Panc1 (cell line): ENCODE data around the gene TTC27. TPM values are rescaled to one million over a fixed set of nuclear protein-coding genes. Genes with fewer than 3 reads are reported as not detected.

Source experiments
- ATAC-seq: fragments of 200-7000 bp; cut with Tn5 transposase; 2 replicates; pipeline ENCODE4 v1.9.1; 2020; ENCODE audit warnings: mild to moderate bottlenecking, moderate library complexity
- Bru-seq: library from RNA; stranded (reverse); fragments of 400-500 nt; gene quantifications from one replicate; lab custom pipeline; 2021; lab: Mats Ljungman, UMichigan
- BruChase-seq, 2 experiments: library from RNA; stranded (reverse); fragments of 400-500 nt; gene quantifications; one replicate each; lab custom pipeline; 2021; lab: Mats Ljungman, UMichigan
- BruUV-seq: library from RNA; stranded (reverse); fragments of 400-500 nt; replicated peaks from 2 replicates; lab custom pipeline; 2021; lab: Mats Ljungman, UMichigan
- CTCF ChIA-PET: fragments of 300-600 bp; sonication (Branson Sonifier 250); formaldehyde crosslinking; loops from one replicate; lab custom pipeline; 2022; ENCODE audit warnings: antibody characterized with exemption; lab: Charles Lee
- POLR2A ChIA-PET: fragments of 300-600 bp; sonication (Branson Sonifier 250); formaldehyde crosslinking; loops from one replicate; lab custom pipeline; 2022; ENCODE audit warnings: antibody characterized with exemption; lab: Charles Lee
- DNase-seq: peaks from one replicate; pipeline ENCODE4 v3.0.0-alpha.2; 2010; ENCODE audit warnings: low read depth, low spot score
- H3K27ac ChIP-seq: 2 replicates; pipeline ENCODE4 v1.5.1; 2011; ENCODE audit warnings: mild to moderate bottlenecking, low read length, inconsistent platforms
- H3K27me3 ChIP-seq: fragments of 200-500 bp; sonication (Bioruptor generic); 2 replicates; pipeline ENCODE4 v1.6.0; 2014; ENCODE audit warnings: low read length, inconsistent platforms; ENCODE audit not compliant: control insufficient read depth, insufficient read depth
- H3K36me3 ChIP-seq: fragments of 200-500 bp; sonication (Bioruptor generic); 2 replicates; pipeline ENCODE4 v1.5.1; 2014; ENCODE audit warnings: inconsistent platforms, mild to moderate bottlenecking, low read length, moderate library complexity; ENCODE audit not compliant: control insufficient read depth, insufficient read depth
- H3K4me1 ChIP-seq: 2 replicates; pipeline ENCODE4 v1.5.1; 2011; ENCODE audit warnings: inconsistent platforms, mild to moderate bottlenecking, low read length, moderate library complexity; ENCODE audit not compliant: control insufficient read depth, insufficient read depth
- H3K4me3 ChIP-seq, 2 experiments: 2 replicates each; pipeline ENCODE4 v1.5.1; 2011 to 2012; ENCODE audit warnings: low read depth in 2 of 2, low read length in 2 of 2, mild to moderate bottlenecking in 2 of 2, inconsistent platforms in 1 of 2, moderate library complexity in 1 of 2
- H3K9me3 ChIP-seq: fragments of 200-500 bp; sonication (Bioruptor generic); 2 replicates; pipeline ENCODE4 v1.5.1; 2014; ENCODE audit warnings: low read depth, mild to moderate bottlenecking, inconsistent platforms, low read length, moderate library complexity; ENCODE audit not compliant: control insufficient read depth, insufficient read depth
- POLR2AphosphoS5 ChIP-seq: IDR thresholded peaks from 2 replicates; pipeline ENCODE4 v1.6.1; 2012; ENCODE audit warnings: mild to moderate bottlenecking, low read depth, low read length, moderate library complexity
- SIN3A ChIP-seq: IDR thresholded peaks from 2 replicates; pipeline ENCODE4 v1.6.1; 2012; ENCODE audit warnings: low read depth, mild to moderate bottlenecking, low read length, moderate library complexity, borderline replicate concordance; ENCODE audit not compliant: insufficient read depth
- TCF7L2 ChIP-seq: IDR thresholded peaks from 2 replicates; pipeline ENCODE4 v1.6.1; 2011; ENCODE audit warnings: mild to moderate bottlenecking, low read depth, low read length, inconsistent platforms
- in situ Hi-C: cut with HindIII; loops from 2 replicates; pipeline ENCODE4 v1.10.0; 2016; ENCODE audit warnings: low sequenced_read_pairs, low pct_unique_long_range_greater_than_20kb
- intact Hi-C: fragments of 100-400 bp; cut with micrococcal nuclease; formaldehyde crosslinking; loops from one replicate; pipeline ENCODE4 v1.10.0; 2022; ENCODE audit not compliant: unreplicated experiment
- long read RNA-seq: library from polyadenylated mRNA; unstranded; transcript quantifications from one replicate; pipeline ENCODE4 v2.0.0, GENCODE V29; 2021; ENCODE audit not compliant: unreplicated experiment
- polyA plus RNA-seq: library from polyadenylated mRNA; unstranded; fragments of >200 nt; gene quantifications from one replicate; pipeline ENCODE4 v1.2.1, GENCODE V29; 2012; ENCODE audit warnings: missing spikeins; ENCODE audit not compliant: insufficient read length
- total RNA-seq: library from RNA; stranded (reverse); gene quantifications from one replicate; pipeline ENCODE4 v1.2.1, GENCODE V29; 2021; ENCODE audit not compliant: unreplicated experiment
- TF ChIP-seq, protein P1 (sequence below): fragments of 450-650 bp; IDR thresholded peaks from 2 replicates; pipeline ENCODE4 v1.5.1; 2017; ENCODE audit warnings: mild to moderate bottlenecking
- TF ChIP-seq, protein P2 (sequence below), 2 experiments: IDR thresholded peaks; 2 replicates each; pipeline ENCODE4 v1.6.1; 2011 to 2012; ENCODE audit warnings: low read depth in 2 of 2, control low read depth in 1 of 2, low read length in 1 of 2, mild to moderate bottlenecking in 1 of 2, moderate library complexity in 1 of 2; ENCODE audit not compliant: insufficient read depth in 1 of 2

The TTC27 gene
- 24.7 TPM for total RNA-seq
- polyA plus RNA-seq = 10.8 TPM
- Bru-seq, nascent RNA = percentile 72 among the genes with signal in this experiment
- percentile 60 among the genes with signal in this experiment for BruChase-seq, experiment 1, labeled RNA remaining after a 2-hour chase
- BruChase-seq, experiment 2, labeled RNA remaining after a 6-hour chase = percentile 63 among the genes with signal in this experiment
- long read RNA-seq, transcript TTC27-201 (20 exons, 2,876 nt) = major isoform, 47 of 101 reads
- long read RNA-seq, partial matches to known transcripts = 37 of 101 reads
- long read RNA-seq, other reads (novel, unspliced or antisense) = 17 of 101 reads

- TF ChIP-seq POLR2AphosphoS5 (peak; percentile 89), TCF7L2 (no peak), SIN3A (peak; percentile 96)
- TF ChIP-seq, protein P1, sequence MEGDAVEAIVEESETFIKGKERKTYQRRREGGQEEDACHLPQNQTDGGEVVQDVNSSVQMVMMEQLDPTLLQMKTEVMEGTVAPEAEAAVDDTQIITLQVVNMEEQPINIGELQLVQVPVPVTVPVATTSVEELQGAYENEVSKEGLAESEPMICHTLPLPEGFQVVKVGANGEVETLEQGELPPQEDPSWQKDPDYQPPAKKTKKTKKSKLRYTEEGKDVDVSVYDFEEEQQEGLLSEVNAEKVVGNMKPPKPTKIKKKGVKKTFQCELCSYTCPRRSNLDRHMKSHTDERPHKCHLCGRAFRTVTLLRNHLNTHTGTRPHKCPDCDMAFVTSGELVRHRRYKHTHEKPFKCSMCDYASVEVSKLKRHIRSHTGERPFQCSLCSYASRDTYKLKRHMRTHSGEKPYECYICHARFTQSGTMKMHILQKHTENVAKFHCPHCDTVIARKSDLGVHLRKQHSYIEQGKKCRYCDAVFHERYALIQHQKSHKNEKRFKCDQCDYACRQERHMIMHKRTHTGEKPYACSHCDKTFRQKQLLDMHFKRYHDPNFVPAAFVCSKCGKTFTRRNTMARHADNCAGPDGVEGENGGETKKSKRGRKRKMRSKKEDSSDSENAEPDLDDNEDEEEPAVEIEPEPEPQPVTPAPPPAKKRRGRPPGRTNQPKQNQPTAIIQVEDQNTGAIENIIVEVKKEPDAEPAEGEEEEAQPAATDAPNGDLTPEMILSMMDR = no peak
- TF ChIP-seq, protein P2, sequence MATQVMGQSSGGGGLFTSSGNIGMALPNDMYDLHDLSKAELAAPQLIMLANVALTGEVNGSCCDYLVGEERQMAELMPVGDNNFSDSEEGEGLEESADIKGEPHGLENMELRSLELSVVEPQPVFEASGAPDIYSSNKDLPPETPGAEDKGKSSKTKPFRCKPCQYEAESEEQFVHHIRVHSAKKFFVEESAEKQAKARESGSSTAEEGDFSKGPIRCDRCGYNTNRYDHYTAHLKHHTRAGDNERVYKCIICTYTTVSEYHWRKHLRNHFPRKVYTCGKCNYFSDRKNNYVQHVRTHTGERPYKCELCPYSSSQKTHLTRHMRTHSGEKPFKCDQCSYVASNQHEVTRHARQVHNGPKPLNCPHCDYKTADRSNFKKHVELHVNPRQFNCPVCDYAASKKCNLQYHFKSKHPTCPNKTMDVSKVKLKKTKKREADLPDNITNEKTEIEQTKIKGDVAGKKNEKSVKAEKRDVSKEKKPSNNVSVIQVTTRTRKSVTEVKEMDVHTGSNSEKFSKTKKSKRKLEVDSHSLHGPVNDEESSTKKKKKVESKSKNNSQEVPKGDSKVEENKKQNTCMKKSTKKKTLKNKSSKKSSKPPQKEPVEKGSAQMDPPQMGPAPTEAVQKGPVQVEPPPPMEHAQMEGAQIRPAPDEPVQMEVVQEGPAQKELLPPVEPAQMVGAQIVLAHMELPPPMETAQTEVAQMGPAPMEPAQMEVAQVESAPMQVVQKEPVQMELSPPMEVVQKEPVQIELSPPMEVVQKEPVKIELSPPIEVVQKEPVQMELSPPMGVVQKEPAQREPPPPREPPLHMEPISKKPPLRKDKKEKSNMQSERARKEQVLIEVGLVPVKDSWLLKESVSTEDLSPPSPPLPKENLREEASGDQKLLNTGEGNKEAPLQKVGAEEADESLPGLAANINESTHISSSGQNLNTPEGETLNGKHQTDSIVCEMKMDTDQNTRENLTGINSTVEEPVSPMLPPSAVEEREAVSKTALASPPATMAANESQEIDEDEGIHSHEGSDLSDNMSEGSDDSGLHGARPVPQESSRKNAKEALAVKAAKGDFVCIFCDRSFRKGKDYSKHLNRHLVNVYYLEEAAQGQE (IDR thresholded peaks at IDR 0.05; ENCODE audit: insufficient read depth in 1 of 2, low read depth in 2 of 2, low read length in 1 of 2) = no peak
- H3K27me3 ChIP-seq = no peaks in the 10 kb centered on the region
- H3K36me3 ChIP-seq = peaks cover 3% of the 10 kb centered on the region
- DNase-seq (peak; percentile 71), ATAC-seq (peak; percentile 100)
- POLR2A ChIA-PET = no interaction called here
- H3K9me3 ChIP-seq = no peaks in the 10 kb centered on the region
- CTCF ChIA-PET = interaction anchor here (0.5 to 0.6 kb wide), 2 partner anchors 745 to 785 kb away, joined by 3 to 9 read pairs; no protein-coding TSS in a partner anchor
- intact Hi-C loops (no loop called here), in situ Hi-C loops (no loop called here)
- H3K27ac ChIP-seq = peak within 1 kb of the TSS; percentile 81
- peak within 1 kb of the TSS; percentile 98 to 99 for H3K4me3 ChIP-seq
- peaks cover 3% of the 10 kb centered on the region for H3K4me1 ChIP-seq
- TSS peak; percentile 81 for BruUV-seq
Observed at GRCh38 chr2:32627814-32628579, at the start of gene TTC27. TSS of gene TTC27 (plus strand) at chr2:32628050. CDS start at chr2:32628293, 243 bp downstream.

- CTCF ChIA-PET = no interaction called here
- no peaks in the 10 kb centered on the region for H3K9me3 ChIP-seq
- H3K36me3 ChIP-seq = peaks cover 12% of the 10 kb centered on the region
- no peak for DNase-seq
- H3K4me1 ChIP-seq = no peaks in the 10 kb centered on the region
- TF ChIP-seq, protein P1 = no peak
- TF ChIP-seq SIN3A (no peak), TCF7L2 (no peak), POLR2AphosphoS5 (no peak)
- TF ChIP-seq, protein P2 (IDR thresholded peaks at IDR 0.05; ENCODE audit: insufficient read depth in 1 of 2, low read depth in 2 of 2, low read length in 1 of 2) = no peak
- in situ Hi-C loops = no loop called here
- intact Hi-C loops = no loop called here
- no peak overlapping the region for H3K27ac ChIP-seq
- BruUV-seq = no TSS peak
- ATAC-seq = no peak
- no peaks in the 10 kb centered on the region for H3K27me3 ChIP-seq
- POLR2A ChIA-PET = no interaction called here
- H3K4me3 ChIP-seq = no peak overlapping the region
Observed at GRCh38 chr2:32591669-32592463, 36.0 kb upstream of the TTC27 start.
